Measurements from ENCODE around the gene FYB2. TPM values are rescaled to one million over a fixed set of nuclear protein-coding genes. Genes with fewer than 3 reads are reported as not detected.
A peak's percentile ranks its signal among the peaks of the same experiment; 100 is the strongest.
"Not testable (repeated sequence)": the region's sequence is repeated elsewhere in the genome, so short reads cannot be mapped to it uniquely, and the experiment has no call there.

Gene FYB2
- total RNA-seq, 4 donors from 2014 or later = under 0.01 TPM; not detected in 3

- DNase-seq = no peak
- intact Hi-C loops (cut with DNase I) = no loop called here
- Histone ChIP-seq H3K9me3 (no peaks in the 10 kb centered on the region), H3K27me3 (no peaks in the 10 kb centered on the region), H3K4me1 (peaks cover 0 to 4% (median 0%) of the 10 kb centered on the region in 3 donors), H3K27ac (no peak overlapping the region), H3K4me3 (no peak overlapping the region), H3K36me3 (no peaks in the 10 kb centered on the region)
- no peak for TF ChIP-seq CTCF (IDR thresholded peaks at IDR 0.05)
- TF ChIP-seq POLR2A (IDR thresholded peaks at IDR 0.05) = no peak
- WGBS, 2 donors = 78 to 83% methylated on average over 1 of the region's 1 CpG
Observed at GRCh38 chr1:56777972-56778371, 41.2 kb downstream of the FYB2 start.

GRCh38 chr1:56774732-56775131, 44.5 kb downstream of the FYB2 start:
- H3K27ac ChIP-seq; H3K4me1 ChIP-seq; DNase-seq; H3K4me3 ChIP-seq; H3K27me3 ChIP-seq; intact Hi-C loops (cut with DNase I); H3K36me3 ChIP-seq; H3K9me3 ChIP-seq: not testable (repeated sequence)

- H3K36me3 ChIP-seq = no peaks in the 10 kb centered on the region
- WGBS, 2 donors = 41 to 44% methylated on average over 6 of the region's 6 CpGs
- no peak overlapping the region for H3K27ac ChIP-seq
- peak overlapping the region in 1 of 4 donors; percentile 39 for H3K4me3 ChIP-seq
- DNase-seq = no peak
- TF ChIP-seq CTCF (IDR thresholded peaks at IDR 0.05) = no peak
- TF ChIP-seq POLR2A (IDR thresholded peaks at IDR 0.05) = no peak
- H3K4me1 ChIP-seq = peaks cover 0 to 4% (median 0%) of the 10 kb centered on the region in 3 donors
- no peaks in the 10 kb centered on the region for H3K27me3 ChIP-seq
- H3K9me3 ChIP-seq = no peaks in the 10 kb centered on the region
- intact Hi-C loops (cut with DNase I) = no loop called here
Observed at GRCh38 chr1:56774067-56774609, 45.1 kb downstream of the FYB2 start.

- DNase-seq = no peak
- no peaks in the 10 kb centered on the region for H3K27me3 ChIP-seq
- H3K4me3 ChIP-seq = no peak overlapping the region
- intact Hi-C loops (cut with DNase I) = no loop called here
- TF ChIP-seq CTCF (IDR thresholded peaks at IDR 0.05) (no peak), POLR2A (IDR thresholded peaks at IDR 0.05) (no peak)
- H3K9me3 ChIP-seq = no peaks in the 10 kb centered on the region
- 73 to 78% methylated on average over 2 of the region's 2 CpGs for WGBS, 2 donors
- no peak overlapping the region for H3K27ac ChIP-seq
- peaks cover 0 to 4% (median 0%) of the 10 kb centered on the region in 3 donors for H3K4me1 ChIP-seq
- H3K36me3 ChIP-seq = no peaks in the 10 kb centered on the region
Observed at GRCh38 chr1:56773341-56774066, 45.7 kb downstream of the FYB2 start.

GRCh38 chr1:56771717-56772116, 47.5 kb downstream of the FYB2 start:
- WGBS, 2 donors = 84 to 91% methylated on average over 3 of the region's 3 CpGs
- intact Hi-C loops (cut with DNase I) = no loop called here
- no peaks in the 10 kb centered on the region for H3K27me3 ChIP-seq
- H3K9me3 ChIP-seq = no peaks in the 10 kb centered on the region
- H3K36me3 ChIP-seq = no peaks in the 10 kb centered on the region
- no peak for DNase-seq
- TF ChIP-seq CTCF (IDR thresholded peaks at IDR 0.05) (no peak), POLR2A (IDR thresholded peaks at IDR 0.05) (no peak)
- H3K27ac ChIP-seq = no peak overlapping the region
- peaks cover 0 to 4% (median 0%) of the 10 kb centered on the region in 3 donors for H3K4me1 ChIP-seq
- no peak overlapping the region for H3K4me3 ChIP-seq

All from esophagus squamous epithelium (tissue), 5 donors.